Choroid plexus epithelial cell (primary cell): ENCODE results near the gene FYCO1.

ENCODE experiments used
- DNase-seq: peaks from one replicate; pipeline ENCODE4 v3.0.0-alpha.2; 2010; ENCODE audit warnings: low read depth
- H3K4me3 ChIP-seq: 2 replicates; pipeline ENCODE4 v1.5.1; 2011; ENCODE audit warnings: low read depth, mild to moderate bottlenecking, control low read depth, low read length, moderate library complexity
- CTCF ChIP-seq: conservative IDR thresholded peaks from 2 replicates; pipeline ENCODE4 v1.5.1; 2011; ENCODE audit warnings: low read depth, mild to moderate bottlenecking, control low read depth, inconsistent platforms, low read length, moderate library complexity

Gene FYCO1

GRCh38 chr3:45950686-45951600, 44.7 kb downstream of the FYCO1 start:
- no peak overlapping the region for H3K4me3 ChIP-seq
- no peak for DNase-seq
- no peak for TF ChIP-seq CTCF

- DNase-seq: no peak
- TF ChIP-seq CTCF: no peak
- no peak overlapping the region for H3K4me3 ChIP-seq
Measured at GRCh38 chr3:45950131-45950530, 45.5 kb downstream of the FYCO1 start.

- no peak for TF ChIP-seq CTCF
- no peak overlapping the region for H3K4me3 ChIP-seq
- no peak for DNase-seq
Measured at GRCh38 chr3:45949432-45949831, 46.2 kb downstream of the FYCO1 start.

- TF ChIP-seq CTCF: no peak
- no peak for DNase-seq
- H3K4me3 ChIP-seq: no peak overlapping the region
Measured at GRCh38 chr3:45948881-45949280, 46.7 kb downstream of the FYCO1 start.

GRCh38 chr3:45948311-45948781, 47.3 kb downstream of the FYCO1 start:
- TF ChIP-seq CTCF: no peak
- DNase-seq: no peak
- no peak overlapping the region for H3K4me3 ChIP-seq

- no peak overlapping the region for H3K4me3 ChIP-seq
- peak; percentile 21 for DNase-seq
- TF ChIP-seq CTCF: no peak
Measured at GRCh38 chr3:45947361-45947760, 48.3 kb downstream of the FYCO1 start.

GRCh38 chr3:45946875-45947274, 48.7 kb downstream of the FYCO1 start:
- no peak overlapping the region for H3K4me3 ChIP-seq
- DNase-seq: no peak
- TF ChIP-seq CTCF: no peak
